Gastrocnemius medialis (tissue), 4 donors: ENCODE measurements around the gene CHST15.

Experiments
- CTCF ChIP-seq, 5 experiments: fragments of 450-650 bp in 3 of 5; fragments of 200-600 bp in 2 of 5; sonication (generic) in 2 of 5; IDR thresholded peaks in 4 of 5; conservative IDR thresholded peaks in 1 of 5; 1 replicate in 4 of 5; 2 replicates in 1 of 5; pipeline ENCODE4 v1.5.1; 2016 to 2019; ENCODE audit warnings: antibody characterized with exemption in 5 of 5, mild to moderate bottlenecking in 3 of 5, moderate library complexity in 3 of 5
- POLR2A ChIP-seq, 2 donors: fragments of 450-650 bp; IDR thresholded peaks; one replicate each; pipeline ENCODE4 v1.6.1; 2017; ENCODE audit warnings: antibody characterized with exemption in 2 of 2, mild to moderate bottlenecking in 2 of 2, moderate library complexity in 2 of 2

GRCh38 chr10:124022066-124022465, 71.3 kb downstream of the CHST15 start:
- TF ChIP-seq CTCF (IDR thresholded peaks at IDR 0.05 in 4 of 5, conservative IDR thresholded peaks at IDR 0.05 in 1 of 5), result no peak
- no peak for TF ChIP-seq POLR2A (IDR thresholded peaks at IDR 0.05)
